GM12878 (cell line): ENCODE results near the gene HMGXB3. TPM values are rescaled to one million over a fixed set of nuclear protein-coding genes. Genes with fewer than 3 reads are reported as not detected.
A peak's percentile ranks its signal among the peaks of the same experiment; 100 is the strongest.

ENCODE experiments used
- ATAC-seq: fragments of 200-7000 bp; cut with Tn5 transposase; 3 replicates; pipeline ENCODE4 v1.9.1; 2020; ENCODE audit warnings: mild to moderate bottlenecking, moderate library complexity
- BruUV-seq: library from RNA; stranded (reverse); fragments of 400-500 nt; replicated peaks from 2 replicates; lab custom pipeline; 2021; lab: Mats Ljungman, UMichigan
- CTCF ChIA-PET: fragments of 300-600 bp; sonication (Branson Sonifier 250); formaldehyde crosslinking; extraction: SDS; loops from one replicate; lab custom pipeline; 2021; ENCODE audit warnings: inconsistent platforms; lab: Yijun Ruan, JAX
- POLR2A ChIA-PET: fragments of 350-600 bp; formaldehyde crosslinking; extraction: SDS; loops from one replicate; lab custom pipeline; 2021; ENCODE audit warnings: inconsistent platforms; lab: Charles Lee
- RAD21 ChIA-PET: fragments of 300-600 bp; sonication (Branson Sonifier 250); formaldehyde crosslinking; loops from one replicate; lab custom pipeline; 2023; ENCODE audit warnings: antibody characterized with exemption; ENCODE audit not compliant: unreplicated experiment; lab: Charles Lee
- SMC1A ChIA-PET: fragments of 300-600 bp; sonication (Branson Sonifier 250); formaldehyde crosslinking; loops from one replicate; lab custom pipeline; 2023; ENCODE audit not compliant: unreplicated experiment, uncharacterized antibody; lab: Charles Lee
- DNase-seq: peaks from one replicate; pipeline ENCODE4 v3.0.0-alpha.2; 2011; ENCODE audit warnings: low read depth, low spot score
- FAIRE-seq: peaks from 3 replicates; lab custom pipeline; 2011; peaks lifted over from hg19 to GRCh38; lab: Jason Lieb, UNC
- H2AFZ ChIP-seq: 2 replicates; pipeline ENCODE4 v1.6.0; 2011; ENCODE audit warnings: low read depth, low read length, control low read depth; ENCODE audit not compliant: control insufficient read depth
- H3K27ac ChIP-seq: 2 replicates; pipeline ENCODE4 v1.5.1; 2011; ENCODE audit warnings: control low read depth; ENCODE audit not compliant: control insufficient read depth, insufficient read depth
- H3K27me3 ChIP-seq, 2 experiments: replicated peaks in 1 of 2; 2 replicates each; pipeline versions ENCODE4 v1.6.0 to v1.6.1; 2011; ENCODE audit warnings: low read length in 1 of 2; ENCODE audit not compliant: control insufficient read depth in 2 of 2, insufficient read depth in 2 of 2
- H3K36me3 ChIP-seq, 2 experiments: 2 replicates each; pipeline ENCODE4 v1.5.1; 2011; ENCODE audit warnings: low read length in 1 of 2; ENCODE audit not compliant: control insufficient read depth in 2 of 2, insufficient read depth in 2 of 2
- H3K4me1 ChIP-seq: 2 replicates; pipeline ENCODE4 v1.6.1; 2011; ENCODE audit warnings: mild to moderate bottlenecking, low read length, moderate library complexity, mixed read lengths; ENCODE audit not compliant: control insufficient read depth, insufficient read depth
- H3K4me2 ChIP-seq: 2 replicates; pipeline ENCODE4 v1.6.0; 2011; ENCODE audit warnings: control low read depth; ENCODE audit not compliant: control insufficient read depth, insufficient read depth
- H3K4me3 ChIP-seq: fragments of 200-600 bp; sonication (generic); 2 replicates; pipeline ENCODE4 v1.5.1; 2016
- H3K79me2 ChIP-seq: 2 replicates; pipeline ENCODE4 v1.6.0; 2011; ENCODE audit warnings: low read length; ENCODE audit not compliant: control insufficient read depth, insufficient read depth
- H3K9ac ChIP-seq: 2 replicates; pipeline ENCODE4 v1.8.0; 2011; ENCODE audit warnings: low read length, control low read depth, mixed read lengths; ENCODE audit not compliant: control insufficient read depth, insufficient read depth
- H3K9me3 ChIP-seq: replicated peaks from 3 replicates; pipeline ENCODE4 v1.5.1; 2011; ENCODE audit warnings: mild to moderate bottlenecking, low read length; ENCODE audit not compliant: control insufficient read depth, insufficient read depth
- H4K20me1 ChIP-seq: 2 replicates; pipeline ENCODE4 v1.6.0; 2011; ENCODE audit not compliant: control insufficient read depth, insufficient read depth
- BCL11A ChIP-seq: IDR thresholded peaks from 2 replicates; pipeline ENCODE4 v1.6.1; 2011; ENCODE audit warnings: low read depth, low read length
- BRCA1 ChIP-seq: IDR thresholded peaks from 2 replicates; pipeline ENCODE4 v1.6.1; 2011; ENCODE audit warnings: low read depth, low read length, improper control_type of control experiment
- CEBPB ChIP-seq, 2 experiments: fragments of 150-350 bp in 1 of 2; IDR thresholded peaks; 2 replicates each; pipeline ENCODE4 v1.6.1; 2012 to 2014; ENCODE audit warnings: low read depth in 2 of 2, low read length in 2 of 2, borderline replicate concordance in 1 of 2, inconsistent platforms in 1 of 2
- CHD2 ChIP-seq: IDR thresholded peaks from 2 replicates; pipeline ENCODE4 v1.6.1; 2011; ENCODE audit warnings: low read depth, low read length, improper control_type of control experiment, borderline replicate concordance
- EED ChIP-seq: sonication (generic); IDR thresholded peaks from 2 replicates; pipeline ENCODE4 v1.6.1; 2016; ENCODE audit warnings: antibody characterized with exemption, low read depth
- EP300 ChIP-seq, 2 experiments: fragments of 150-350 bp in 1 of 2; IDR thresholded peaks; 2 replicates each; pipeline ENCODE4 v1.6.1; 2011 to 2012; ENCODE audit warnings: low read depth in 2 of 2, low read length in 2 of 2, borderline replicate concordance in 1 of 2, improper control_type of control experiment in 1 of 2, inconsistent platforms in 1 of 2; ENCODE audit not compliant: control insufficient read depth in 1 of 2
- FOXK2 ChIP-seq: fragments of 450-650 bp; IDR thresholded peaks from 2 replicates; pipeline ENCODE4 v1.6.1; 2017; ENCODE audit warnings: mild to moderate bottlenecking, moderate library complexity
- HCFC1 ChIP-seq: fragments of 150-350 bp; IDR thresholded peaks from 2 replicates; pipeline ENCODE4 v1.6.1; 2014; ENCODE audit warnings: low read length
- MXI1 ChIP-seq: fragments of 150-350 bp; IDR thresholded peaks from 2 replicates; pipeline ENCODE4 v1.6.1; 2011; ENCODE audit warnings: low read depth, mild to moderate bottlenecking, inconsistent platforms, low read length, improper control_type of control experiment
- NBN ChIP-seq: fragments of 450-650 bp; IDR thresholded peaks from 2 replicates; pipeline ENCODE4 v1.6.1; 2016
- NR2C1 ChIP-seq: fragments of 450-650 bp; IDR thresholded peaks from 2 replicates; pipeline ENCODE4 v1.6.1; 2017; ENCODE audit warnings: antibody characterized with exemption, mild to moderate bottlenecking, moderate library complexity
- PAX8 ChIP-seq: fragments of 450-650 bp; IDR thresholded peaks from 2 replicates; pipeline ENCODE4 v1.6.1; 2017; ENCODE audit warnings: mild to moderate bottlenecking, moderate library complexity
- RAD21 ChIP-seq: IDR thresholded peaks from 2 replicates; pipeline ENCODE4 v1.6.1; 2011; ENCODE audit warnings: mild to moderate bottlenecking, low read depth, low read length, moderate library complexity; ENCODE audit not compliant: insufficient read depth
- RBBP5 ChIP-seq: fragments of 200-600 bp; sonication (generic); conservative IDR thresholded peaks from 2 replicates; pipeline ENCODE4 v1.6.1; 2016
- RCOR1 ChIP-seq: conservative IDR thresholded peaks from 2 replicates; pipeline ENCODE4 v1.6.1; 2012; ENCODE audit warnings: low read depth, low read length, improper control_type of control experiment
- TARDBP ChIP-seq: IDR thresholded peaks from 2 replicates; pipeline ENCODE4 v1.6.1; 2016; ENCODE audit warnings: borderline replicate concordance
- WRNIP1 ChIP-seq: IDR thresholded peaks from 2 replicates; pipeline ENCODE4 v1.6.1; 2011; ENCODE audit warnings: low read depth, low read length, improper control_type of control experiment, borderline replicate concordance
- ZZZ3 ChIP-seq: IDR thresholded peaks from 2 replicates; pipeline ENCODE4 v1.6.1; 2011; ENCODE audit warnings: low read depth; ENCODE audit not compliant: control insufficient read depth, insufficient read length
- WGBS: methylation state at CpG from one replicate; pipeline ENCODE4 v1.1.6; 2016; ENCODE audit warnings: low lambda C conversion rate; ENCODE audit not compliant: insufficient replicate concordance, insufficient coverage; ENCODE audit errors: missing lambda C conversion rate; 5-methylcytosine and 5-hydroxymethylcytosine counted together
- in situ Hi-C: fragments of 300-500 bp; cut with MboI; formaldehyde crosslinking; loops from 9 replicates; pipeline ENCODE4 v1.14.3; 2018; ENCODE audit warnings: mixed read lengths
- intact Hi-C: fragments of 100-400 bp; cut with micrococcal nuclease; formaldehyde crosslinking; loops from one replicate; pipeline ENCODE4 v1.14.2; 2022; ENCODE audit not compliant: unreplicated experiment
- polyA plus RNA-seq, 11 experiments: library from polyadenylated mRNA; depleted of rRNA in 4 of 11; unstranded in 6 of 11; stranded (reverse) in 5 of 11; fragments of >200 nt; fragmentation: Nextera tagmentation in 4 of 11; fragmentation: Illumina TruSeq in 1 of 11; extraction: Ambion mirVana in 4 of 11; extraction: Trizol in 1 of 11; gene quantifications; 1 replicate in 1 of 11; 2 replicates in 10 of 11; pipeline versions ENCODE4 v1.2.1 to v1.2.3, GENCODE V29; 2011 to 2016; ENCODE audit warnings: inconsistent platforms in 2 of 11, missing spikeins in 2 of 11, low read depth in 1 of 11
- total RNA-seq, 4 experiments: library from RNA; depleted of rRNA in 3 of 4; stranded (reverse); fragments of >200 nt in 3 of 4; fragmentation: Illumina TruSeq in 1 of 4; extraction: Trizol in 1 of 4; gene quantifications; 2 replicates each; pipeline versions ENCODE4 v1.2.1 to v1.2.3, GENCODE V29; 2013 to 2021
- TF ChIP-seq, protein P1 (sequence below): IDR thresholded peaks from 2 replicates; pipeline ENCODE4 v1.6.1; 2012; ENCODE audit warnings: low read depth, low read length, improper control_type of control experiment
- TF ChIP-seq, protein P2 (sequence below): fragments of 450-650 bp; IDR thresholded peaks from 2 replicates; pipeline ENCODE4 v1.6.1; 2017; ENCODE audit warnings: mild to moderate bottlenecking, low read depth, inconsistent platforms; ENCODE audit not compliant: poor library complexity, severe bottlenecking

The HMGXB3 gene
- total and polyA plus RNA-seq, 10 of the 15 experiments (the other 5 are each of a cell fraction or from before 2014, with no cell fraction given), result 1.00 to 42.2 (median 28.1) TPM

DNA sequence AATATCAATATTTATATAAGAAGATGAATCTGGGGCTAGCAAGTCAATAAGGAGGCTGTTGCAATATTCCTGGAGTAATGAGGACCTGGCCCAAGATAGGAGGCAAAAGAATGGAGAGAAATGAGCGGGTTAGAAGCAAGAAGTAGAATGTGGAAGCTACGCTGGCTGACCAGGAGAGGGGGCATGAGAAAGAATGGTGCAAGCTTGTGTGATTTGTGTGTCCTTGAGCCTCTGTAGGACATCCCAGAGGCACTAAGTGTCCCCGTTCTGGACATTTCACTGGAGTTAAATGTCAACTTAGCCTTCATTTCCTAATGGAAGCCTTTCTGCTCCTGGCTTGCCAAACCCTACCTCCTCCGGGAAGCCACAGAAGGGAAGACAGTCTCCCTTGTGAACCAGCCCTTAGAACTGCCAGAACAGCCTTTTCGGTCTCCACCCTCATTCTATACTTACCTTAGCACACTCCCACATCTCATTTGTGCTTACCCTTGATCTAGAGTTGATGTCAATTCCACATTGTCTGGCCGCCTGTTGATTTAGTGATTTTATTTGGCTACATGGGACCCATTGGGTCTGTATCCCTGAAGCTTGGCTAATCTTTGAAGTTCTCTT lies 49.3 kb upstream of the HMGXB3 start:
- no peaks in the 10 kb centered on the region for H3K9me3 ChIP-seq
- H3K27ac ChIP-seq, result no peak overlapping the region
- no peaks in the 10 kb centered on the region for H3K4me1 ChIP-seq
- no peaks in the 10 kb centered on the region; a peak in 2 of 4 replicates for H3K27me3 ChIP-seq
- ChIA-PET SMC1A (interaction anchor here (0.7 to 2.2 kb wide), 4 partner anchors 9 to 171 kb away, joined by 3 to 6 read pairs (median 4); partner anchors contain the start of gene SLC26A2), POLR2A (no interaction called here), CTCF (interaction anchor here (1.1 to 2.0 kb wide), 3 partner anchors 9 to 42 kb away, joined by 3 to 10 read pairs (median 4); partner anchors contain the start of gene SLC26A2), RAD21 (interaction anchor here (1.0 to 1.6 kb wide), 2 partner anchors 39 to 42 kb away, joined by 3 to 7 read pairs; no protein-coding TSS in a partner anchor)
- no peak for TF ChIP-seq MXI1
- TF ChIP-seq BRCA1, result no peak
- no peak for TF ChIP-seq TARDBP
- no peak for TF ChIP-seq NR2C1
- no peak for TF ChIP-seq ZZZ3
- TF ChIP-seq, protein P1, sequence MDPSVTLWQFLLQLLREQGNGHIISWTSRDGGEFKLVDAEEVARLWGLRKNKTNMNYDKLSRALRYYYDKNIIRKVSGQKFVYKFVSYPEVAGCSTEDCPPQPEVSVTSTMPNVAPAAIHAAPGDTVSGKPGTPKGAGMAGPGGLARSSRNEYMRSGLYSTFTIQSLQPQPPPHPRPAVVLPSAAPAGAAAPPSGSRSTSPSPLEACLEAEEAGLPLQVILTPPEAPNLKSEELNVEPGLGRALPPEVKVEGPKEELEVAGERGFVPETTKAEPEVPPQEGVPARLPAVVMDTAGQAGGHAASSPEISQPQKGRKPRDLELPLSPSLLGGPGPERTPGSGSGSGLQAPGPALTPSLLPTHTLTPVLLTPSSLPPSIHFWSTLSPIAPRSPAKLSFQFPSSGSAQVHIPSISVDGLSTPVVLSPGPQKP, result no peak
- TF ChIP-seq HCFC1, result no peak
- TF ChIP-seq EP300 (IDR thresholded peaks at IDR 0.05; ENCODE audit: borderline replicate concordance in 1 of 2, control insufficient read depth in 1 of 2, low read depth in 2 of 2, low read length in 2 of 2), result no peak
- no peak for TF ChIP-seq PAX8
- TF ChIP-seq, protein P2, sequence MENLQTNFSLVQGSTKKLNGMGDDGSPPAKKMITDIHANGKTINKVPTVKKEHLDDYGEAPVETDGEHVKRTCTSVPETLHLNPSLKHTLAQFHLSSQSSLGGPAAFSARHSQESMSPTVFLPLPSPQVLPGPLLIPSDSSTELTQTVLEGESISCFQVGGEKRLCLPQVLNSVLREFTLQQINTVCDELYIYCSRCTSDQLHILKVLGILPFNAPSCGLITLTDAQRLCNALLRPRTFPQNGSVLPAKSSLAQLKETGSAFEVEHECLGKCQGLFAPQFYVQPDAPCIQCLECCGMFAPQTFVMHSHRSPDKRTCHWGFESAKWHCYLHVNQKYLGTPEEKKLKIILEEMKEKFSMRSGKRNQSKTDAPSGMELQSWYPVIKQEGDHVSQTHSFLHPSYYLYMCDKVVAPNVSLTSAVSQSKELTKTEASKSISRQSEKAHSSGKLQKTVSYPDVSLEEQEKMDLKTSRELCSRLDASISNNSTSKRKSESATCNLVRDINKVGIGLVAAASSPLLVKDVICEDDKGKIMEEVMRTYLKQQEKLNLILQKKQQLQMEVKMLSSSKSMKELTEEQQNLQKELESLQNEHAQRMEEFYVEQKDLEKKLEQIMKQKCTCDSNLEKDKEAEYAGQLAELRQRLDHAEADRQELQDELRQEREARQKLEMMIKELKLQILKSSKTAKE, result no peak
- no peak for TF ChIP-seq RCOR1
- no peak for TF ChIP-seq EED
- TF ChIP-seq WRNIP1, result no peak
- no peak for TF ChIP-seq CHD2
- TF ChIP-seq RAD21, result no peak
- no peak for TF ChIP-seq FOXK2
- TF ChIP-seq RBBP5, result no peak
- TF ChIP-seq NBN, result no peak
- TF ChIP-seq BCL11A, result no peak
- TF ChIP-seq CEBPB (IDR thresholded peaks at IDR 0.05; ENCODE audit: borderline replicate concordance in 1 of 2, low read depth in 2 of 2, low read length in 2 of 2), result no peak
- 40% methylated on average over 6 of the region's 6 CpGs for WGBS
- DNase-seq, result no peak
- in situ Hi-C loops (no loop called here), intact Hi-C loops (no loop called here)
- H2AFZ ChIP-seq, result no peak overlapping the region
- H3K4me2 ChIP-seq, result no peak overlapping the region
- H3K36me3 ChIP-seq, result no peaks in the 10 kb centered on the region
- H3K4me3 ChIP-seq, result no peak overlapping the region
- H3K9ac ChIP-seq, result no peak overlapping the region
- no peaks in the 10 kb centered on the region for H3K79me2 ChIP-seq
- FAIRE-seq, result no peak
- H4K20me1 ChIP-seq, result no peaks in the 10 kb centered on the region
- peak; percentile 63; the same call in 2 of the 3 replicates for ATAC-seq
- no TSS peak for BruUV-seq
